ENCODE results near the gene MMADHC. TPM values are rescaled to one million over a fixed set of nuclear protein-coding genes. Genes with fewer than 3 reads are reported as not detected.
"Not testable (repeated sequence)": the region's sequence is repeated elsewhere in the genome, so short reads cannot be mapped to it uniquely, and the experiment has no call there.

The MMADHC gene
- total RNA-seq, 2 donors from 2014 or later = 83.9 to 100 TPM

DNA sequence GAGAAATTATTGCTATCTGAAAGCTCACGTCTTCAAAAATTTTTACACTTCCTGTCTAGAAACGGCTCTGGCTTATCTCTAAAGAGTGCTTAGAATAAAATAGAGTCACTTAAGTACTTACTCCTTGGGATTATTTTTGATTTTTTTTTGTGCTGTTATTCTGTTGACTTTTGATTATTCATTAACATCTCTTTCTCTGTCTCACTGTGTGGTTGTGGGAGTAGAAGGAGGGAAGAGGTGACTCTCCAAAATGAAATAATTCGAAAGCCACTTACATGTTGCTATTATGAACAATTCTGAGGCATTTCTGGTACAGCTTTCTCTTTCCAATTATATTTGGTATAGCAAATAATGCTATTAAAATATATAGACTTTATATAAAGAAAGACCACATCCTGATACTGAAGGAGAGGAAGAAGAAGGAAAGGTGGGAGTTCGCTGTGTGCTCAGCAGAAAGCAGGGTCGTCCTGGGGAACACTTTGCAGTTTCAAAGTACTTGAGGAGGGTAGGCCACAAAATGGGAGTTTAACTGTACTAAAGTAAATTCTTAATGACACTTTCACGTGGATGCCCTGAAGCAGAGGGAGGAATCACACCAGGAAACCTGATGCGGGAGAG is 9.6 kb upstream of the MMADHC start:
- intact Hi-C loops (cut with DNase I) = loop anchor here (2.0 to 10.0 kb wide), 4 partner anchors 888 to 1642 kb away; partner anchors contain the start of gene RND3 (in 1 of the 2)
- no peak for DNase-seq
- no peak for ATAC-seq

DNA sequence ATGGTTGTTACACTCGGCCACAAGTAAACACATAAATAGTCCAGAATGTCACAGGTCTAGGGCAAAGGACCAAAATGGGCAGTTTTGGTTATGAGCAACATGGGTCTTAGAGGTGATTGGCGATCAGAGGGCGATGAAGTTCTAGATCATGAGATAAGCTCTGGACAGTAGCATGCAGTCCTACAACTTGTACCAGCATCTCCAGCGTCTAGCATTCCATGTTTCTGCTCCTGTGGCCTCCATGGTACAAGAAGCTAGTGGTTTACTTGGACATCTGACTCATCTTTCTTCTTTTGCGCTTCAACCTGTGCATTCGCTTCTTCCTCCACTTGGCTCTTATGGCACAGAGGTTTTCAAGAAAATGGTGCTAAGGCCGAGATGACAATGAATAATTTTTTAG is 8.9 kb upstream of the MMADHC start:
- intact Hi-C loops (cut with DNase I) = loop anchor here (2.0 to 10.0 kb wide), 4 partner anchors 888 to 1642 kb away; partner anchors contain the start of gene RND3 (in 1 of the 2)
- no peak for ATAC-seq
- DNase-seq = no peak

DNA sequence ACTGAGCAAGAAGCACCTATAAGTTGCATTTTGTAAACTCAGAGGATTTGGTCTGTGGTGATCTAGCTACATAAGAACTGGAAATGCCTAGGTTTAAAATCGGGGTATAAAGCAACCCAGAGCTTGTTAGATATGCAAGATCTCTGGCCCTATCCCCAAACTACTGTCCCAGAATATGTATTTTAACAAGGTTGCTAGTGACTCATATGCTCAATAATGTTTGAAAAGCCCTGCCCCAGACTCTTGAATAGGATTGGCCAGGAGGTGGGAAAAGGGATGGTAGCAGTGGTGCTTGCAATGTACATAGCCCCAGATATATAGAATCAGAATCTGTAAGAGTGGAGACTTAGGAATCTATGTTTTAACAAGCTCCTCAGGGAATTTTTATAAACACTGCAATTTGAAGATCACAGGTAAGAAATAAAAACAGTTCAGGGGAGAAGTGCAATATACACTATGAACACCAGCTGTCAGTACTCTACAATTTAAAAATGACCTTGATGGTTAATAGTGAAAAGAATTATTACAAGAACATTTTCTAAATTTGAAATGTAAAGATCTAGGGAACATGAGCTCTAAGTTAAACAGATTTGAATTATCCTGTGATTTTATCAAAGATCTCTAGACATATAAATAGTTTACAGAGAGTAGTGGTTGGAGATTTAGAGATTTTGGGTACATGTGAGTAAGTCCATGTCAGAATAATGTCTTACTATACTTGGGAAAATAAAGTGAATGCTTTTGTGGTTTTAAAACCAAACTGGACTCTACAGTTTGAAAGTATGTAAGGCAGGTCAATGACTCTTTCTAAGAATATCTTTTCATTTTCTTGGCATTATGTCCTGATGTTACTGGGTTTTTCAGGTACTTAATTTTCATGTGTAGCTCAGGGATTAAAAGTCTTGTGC is 7.7 kb upstream of the MMADHC start:
- ATAC-seq (no peak), DNase-seq (no peak)
- intact Hi-C loops (cut with DNase I) = loop anchor here (5.0 to 10.0 kb wide), 3 partner anchors 889 to 1459 kb away; partner anchors contain the start of gene RND3 (in 1 of the 2)

DNA sequence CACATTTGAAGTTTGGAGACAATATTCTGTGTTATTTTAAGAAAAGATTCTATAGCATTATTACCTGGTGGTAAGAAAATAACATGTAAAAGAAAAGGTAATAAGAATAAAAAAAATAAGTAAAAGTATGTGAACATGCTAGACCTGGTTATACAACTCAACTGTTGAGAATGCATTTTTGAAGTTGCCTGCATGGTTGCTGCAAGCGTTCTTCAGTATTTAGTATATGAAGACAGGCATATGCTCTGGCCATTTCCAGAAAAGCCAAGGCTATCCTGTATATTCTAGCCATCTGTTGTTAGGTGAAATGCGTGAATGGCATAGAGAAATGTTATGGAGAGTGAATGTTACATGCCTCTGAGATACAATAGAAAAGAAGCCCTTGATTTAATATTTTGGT is 6.8 kb upstream of the MMADHC start:
- ATAC-seq (no peak), DNase-seq (no peak)
- intact Hi-C loops (cut with DNase I) = loop anchor here (5.0 to 10.0 kb wide), 3 partner anchors 890 to 1460 kb away; partner anchors contain the start of gene RND3 (in 2 of the 2)

DNA sequence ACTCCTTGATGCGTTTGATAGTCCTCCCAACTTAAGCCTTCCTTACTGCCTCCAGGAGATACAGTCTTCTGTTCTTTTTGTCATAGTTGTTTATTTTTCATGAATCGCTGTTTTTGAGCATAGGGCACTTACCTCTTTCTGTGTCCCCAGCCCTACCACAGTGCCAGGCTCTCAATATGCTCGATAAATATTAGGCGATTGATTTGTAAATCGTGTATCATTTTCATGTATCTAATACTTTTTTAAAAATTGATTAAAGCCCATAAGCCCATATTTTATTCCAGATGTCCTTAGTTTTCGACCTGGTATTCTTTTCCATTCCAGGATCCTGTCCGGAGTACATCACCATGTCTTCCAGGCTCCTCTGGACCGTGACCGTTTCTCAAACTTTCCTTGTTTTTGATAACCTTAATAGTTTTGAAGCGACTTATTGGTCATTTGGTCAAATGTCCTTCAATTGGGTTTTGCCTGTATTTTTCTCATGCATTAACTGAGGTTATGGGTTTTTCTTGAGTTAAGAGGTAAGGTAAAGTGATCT is 444 bp upstream of the MMADHC start:
- no peak for DNase-seq
- intact Hi-C loops (cut with DNase I) = no loop called here
- no peak for ATAC-seq

DNA sequence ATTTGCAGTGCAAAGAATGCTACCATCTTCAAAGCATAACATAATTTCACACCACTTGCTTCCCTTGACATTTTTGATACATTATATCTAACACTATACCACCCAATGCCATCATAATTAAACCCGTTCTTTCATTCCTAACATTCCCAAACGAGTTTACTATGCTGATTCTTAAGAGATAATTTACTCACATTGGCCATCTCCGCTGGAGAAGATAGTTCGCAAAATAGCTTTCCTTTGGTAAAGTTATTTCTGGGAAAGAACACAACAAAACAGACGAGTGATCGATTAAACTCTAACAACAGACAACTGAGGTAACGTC is 716 bp downstream of the MMADHC start:
- no peak for DNase-seq
- intact Hi-C loops (cut with DNase I) = no loop called here
- ATAC-seq = no peak

DNA sequence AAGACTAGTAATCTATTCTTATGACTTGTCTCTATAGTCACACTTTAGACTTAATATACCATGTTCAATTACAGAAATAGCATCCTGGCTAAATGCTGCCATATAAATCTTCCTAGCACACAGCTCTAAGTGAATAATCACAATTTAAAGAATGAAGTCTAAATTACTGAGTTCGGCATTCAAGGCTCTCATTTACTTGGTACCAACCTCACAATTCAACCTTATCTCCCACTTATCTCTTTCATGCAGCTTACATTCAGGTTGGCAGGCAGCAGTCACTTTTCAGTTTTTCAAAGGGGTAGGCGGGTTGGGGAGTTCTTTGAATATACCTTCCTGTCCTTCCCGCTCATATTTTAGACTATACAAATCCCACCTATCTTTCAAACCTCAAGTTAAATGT is 1.5 kb downstream of the MMADHC start:
- intact Hi-C loops (cut with DNase I) = no loop called here

DNA sequence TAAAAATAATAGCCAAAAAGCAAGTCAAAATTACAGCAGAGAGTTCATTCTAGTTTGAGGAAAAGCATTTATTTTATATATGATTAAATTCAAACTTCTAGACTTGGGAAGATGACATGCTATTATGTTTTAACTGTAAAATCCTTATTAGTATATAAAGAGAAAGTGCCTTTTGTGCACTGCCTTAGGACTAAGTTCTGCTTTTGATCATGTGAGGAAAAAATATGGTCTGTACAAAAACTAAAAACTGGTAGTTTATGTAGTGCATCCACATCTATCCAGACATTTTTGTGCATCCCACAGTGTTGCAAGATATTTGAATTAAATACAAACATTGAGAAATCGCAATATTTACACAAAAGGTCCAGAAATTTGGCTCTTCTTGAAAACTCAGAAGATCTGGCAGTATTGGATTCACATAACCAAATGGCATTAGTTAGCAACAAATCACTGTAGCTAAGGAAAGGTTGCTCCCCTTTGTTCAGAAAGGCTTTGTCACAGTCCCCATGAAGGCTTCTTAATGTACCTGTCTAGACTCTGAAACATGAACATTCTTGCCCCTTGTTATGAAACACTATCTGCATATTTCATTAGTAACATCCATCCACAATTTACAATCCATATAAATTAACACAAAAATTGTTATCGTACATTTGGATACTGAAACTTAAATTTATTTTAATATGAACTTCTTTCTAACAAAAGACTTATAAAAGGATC is 2.2 kb downstream of the MMADHC start:
- no peak for ATAC-seq
- intact Hi-C loops (cut with DNase I) = no loop called here
- no peak for DNase-seq

More for the DNA sequence above, 1.5 kb downstream of the MMADHC start:
- no peak for ATAC-seq
- DNase-seq = no peak

DNA sequence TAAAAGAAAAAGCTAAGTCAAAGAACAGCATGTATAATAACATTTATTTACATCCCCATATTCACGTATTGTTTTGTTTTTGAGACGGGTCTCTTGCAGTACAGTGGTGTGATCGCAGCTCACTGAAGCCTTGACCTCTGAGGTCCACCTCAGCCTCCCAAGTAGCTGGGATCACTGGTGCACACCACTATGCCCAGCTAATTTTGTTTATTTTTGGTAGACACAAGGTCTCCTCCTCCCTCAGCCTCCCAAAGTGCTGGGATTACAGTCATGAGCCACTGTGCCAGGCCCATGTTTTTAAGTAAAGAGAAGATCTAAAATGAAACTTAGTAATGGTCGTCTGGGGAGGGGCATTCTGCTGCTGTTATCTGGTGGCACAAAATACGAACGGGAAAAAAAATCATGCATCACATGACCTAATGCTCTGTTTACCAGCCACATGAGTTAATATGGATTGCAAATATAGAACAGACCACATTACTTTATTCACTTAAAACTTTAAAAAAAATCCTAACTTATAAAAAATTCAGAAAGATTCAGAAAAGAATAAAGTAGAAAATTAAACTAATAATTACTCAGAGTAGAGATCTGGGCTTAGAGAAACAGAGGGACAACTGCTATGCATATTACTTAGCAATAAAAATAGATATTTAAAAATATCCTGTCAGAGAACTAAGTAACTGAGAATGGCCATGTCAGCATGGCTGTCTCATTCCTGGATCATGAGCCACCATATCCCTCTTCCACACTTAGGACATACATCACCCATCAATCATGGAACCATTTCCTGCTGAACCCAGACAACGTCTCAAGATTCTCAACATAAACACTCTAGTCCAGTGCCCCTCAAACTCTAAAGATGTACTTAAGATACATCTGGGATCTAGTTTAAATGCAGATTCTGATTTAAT is 7.3 kb downstream of the MMADHC start:
- intact Hi-C loops (cut with DNase I) = no loop called here
- DNase-seq = no peak

DNA sequence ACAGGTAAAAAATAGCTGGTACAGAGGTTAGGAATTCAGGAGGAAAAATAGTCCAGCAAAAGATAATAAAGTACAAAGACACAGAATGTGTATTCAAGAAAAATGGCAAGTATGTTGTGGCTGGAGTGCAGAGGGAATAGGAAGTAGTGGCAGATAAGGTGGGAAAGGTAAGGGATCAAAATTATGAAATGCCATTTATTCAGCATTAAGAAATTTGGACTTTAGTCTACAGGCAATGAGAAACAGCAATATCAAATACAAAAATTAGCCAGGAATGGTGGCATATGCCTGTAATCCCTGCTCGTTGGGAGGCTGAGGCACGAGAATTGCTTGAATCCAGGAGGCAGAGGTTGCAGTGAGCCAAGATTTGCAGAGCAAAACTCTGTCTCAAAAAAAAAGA is 10.3 kb downstream of the MMADHC start:
- no peak for ATAC-seq
- DNase-seq = no peak
- intact Hi-C loops (cut with DNase I) = no loop called here

More for the DNA sequence above, 7.3 kb downstream of the MMADHC start:
- ATAC-seq = peak; percentile 38 to 65

DNA sequence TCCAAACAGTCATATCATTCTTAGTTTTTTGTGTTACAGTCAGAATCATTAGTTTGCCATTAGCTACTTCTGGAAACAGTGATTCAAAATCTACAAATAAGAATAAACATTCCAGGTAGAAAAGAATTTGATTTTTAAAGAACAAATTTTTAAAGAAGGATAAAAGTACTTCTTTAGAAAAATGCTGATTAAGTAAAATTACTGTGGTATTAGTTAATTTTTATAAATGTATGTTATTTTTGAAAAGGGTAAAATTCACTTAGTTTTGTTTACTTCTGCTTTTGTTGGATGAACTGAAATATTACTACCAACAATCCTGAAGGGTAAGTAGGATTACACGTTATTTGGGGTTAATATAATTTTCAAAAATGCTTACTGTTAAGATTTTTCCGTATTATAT is 11.8 kb downstream of the MMADHC start:
- ATAC-seq = no peak
- intact Hi-C loops (cut with DNase I) = no loop called here
- no peak for DNase-seq

DNA sequence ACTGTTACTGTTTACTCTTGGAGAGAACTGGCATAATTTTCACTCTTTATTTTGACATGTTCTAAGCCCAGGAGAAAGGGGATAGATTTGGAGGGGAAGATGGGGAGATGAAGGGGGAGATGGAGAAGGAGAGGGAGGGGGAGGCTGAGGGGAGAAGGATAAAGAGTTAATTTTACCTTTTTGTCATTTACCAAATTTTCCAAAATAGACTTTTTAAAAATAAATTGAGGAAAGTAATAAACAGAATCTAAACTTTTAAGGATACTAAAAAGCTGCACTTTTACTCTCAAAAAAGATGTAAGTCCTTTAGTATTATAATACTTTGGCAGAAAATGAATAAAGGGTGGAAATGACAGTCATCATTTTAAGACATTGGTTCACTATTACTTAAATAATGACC is 12.3 kb downstream of the MMADHC start:
- no peak for DNase-seq
- ATAC-seq = no peak
- intact Hi-C loops (cut with DNase I) = no loop called here

DNA sequence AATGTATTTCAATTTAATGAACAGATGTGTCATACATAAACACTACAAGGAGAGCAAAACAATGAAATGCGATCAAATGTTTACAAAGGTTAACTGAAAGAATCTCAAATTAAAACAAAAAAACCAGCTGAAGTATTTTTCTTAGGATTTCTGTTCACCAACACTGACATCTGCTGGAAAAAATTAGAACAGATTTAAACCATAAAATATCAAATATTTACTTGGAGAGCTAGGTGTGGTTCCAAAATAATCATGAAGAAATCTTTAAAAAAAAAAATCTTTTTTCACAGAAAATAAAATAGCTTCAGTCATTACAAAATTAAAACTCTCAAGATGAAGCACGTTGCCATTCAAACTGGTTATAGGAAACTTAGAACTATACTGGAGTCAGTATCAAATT is 13.8 kb downstream of the MMADHC start:
- no peak for DNase-seq
- ATAC-seq = no peak
- intact Hi-C loops (cut with DNase I) = no loop called here

DNA sequence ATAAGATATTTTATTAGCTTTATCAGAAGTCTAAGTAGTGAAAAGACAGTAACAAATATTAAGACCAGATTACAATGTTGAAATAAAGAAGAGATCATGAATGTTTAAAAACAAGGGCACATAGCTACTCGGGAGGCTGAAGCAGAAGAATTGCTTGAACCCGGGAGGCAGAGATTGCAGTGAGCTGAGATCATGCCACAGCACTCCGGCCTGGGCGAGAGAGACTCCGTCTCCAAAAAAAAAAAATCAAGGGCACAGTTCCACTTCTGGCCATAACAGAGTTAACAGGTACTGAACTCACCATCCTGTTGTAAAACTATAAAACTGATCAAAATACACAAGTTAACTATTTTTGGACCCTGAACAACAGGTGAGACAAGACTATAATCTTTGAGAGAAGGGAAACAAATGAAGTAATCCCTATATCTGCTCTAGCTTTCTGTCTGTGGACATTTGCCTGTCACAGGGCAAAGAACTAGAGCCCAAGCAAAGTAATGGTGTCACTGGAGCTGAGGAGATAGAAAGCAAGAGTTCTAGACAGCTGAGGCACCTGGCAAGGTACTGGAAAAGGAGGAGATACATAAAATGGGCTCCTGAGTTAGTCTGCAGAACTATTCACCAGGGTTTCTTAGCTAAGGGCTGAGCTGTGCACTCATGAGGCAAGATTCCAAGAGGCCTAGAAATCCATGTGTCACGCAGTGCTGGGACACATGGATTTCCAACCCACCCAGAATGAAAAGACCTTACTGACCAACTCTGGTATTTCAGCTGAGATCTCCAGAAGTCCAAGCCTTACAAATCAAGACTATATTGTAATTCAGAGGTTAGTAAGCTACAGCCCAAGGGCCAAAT is 15.2 kb downstream of the MMADHC start:
- ATAC-seq (peak in 1 of 2 donors; percentile 66), DNase-seq (no peak)
- intact Hi-C loops (cut with DNase I) = no loop called here

DNA sequence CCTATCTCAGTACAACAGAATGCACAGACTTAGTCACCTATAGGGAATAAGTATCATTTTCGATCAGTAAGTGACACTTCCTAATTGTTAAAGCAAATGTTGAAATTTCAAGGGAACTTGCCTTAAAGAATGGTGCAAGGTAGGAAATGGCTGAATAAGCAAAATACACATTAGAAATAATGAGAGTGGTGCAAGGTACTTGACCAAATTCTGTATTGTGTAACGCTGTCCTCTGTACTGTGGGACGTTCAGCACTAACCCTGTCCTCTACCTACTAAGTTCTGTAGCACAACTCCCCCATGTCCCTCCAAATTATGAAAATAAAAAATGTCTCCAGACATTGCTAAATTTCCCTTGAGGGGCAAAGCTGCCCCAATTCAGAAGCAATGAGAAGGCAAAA is 19.4 kb downstream of the MMADHC start:
- intact Hi-C loops (cut with DNase I) = no loop called here
- DNase-seq (no peak), ATAC-seq (no peak)

DNA sequence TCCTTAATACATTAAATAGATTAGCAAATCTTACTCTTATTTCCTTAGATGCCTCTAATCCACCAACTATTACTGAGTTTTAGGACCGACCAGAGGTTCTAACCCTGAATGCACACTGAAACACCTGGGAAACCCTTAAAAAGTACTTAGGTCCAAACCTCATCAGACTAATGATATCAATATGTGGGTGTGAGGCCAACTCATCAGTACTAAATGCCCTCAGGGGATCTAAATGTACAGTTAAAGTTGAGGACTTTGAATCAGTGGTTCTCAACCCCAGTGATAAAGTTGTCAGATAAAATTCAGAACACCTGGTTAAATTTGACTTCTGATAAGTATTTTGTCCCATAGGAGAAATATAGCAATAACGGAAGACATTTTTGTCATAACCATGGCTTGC is 20.9 kb downstream of the MMADHC start:
- ATAC-seq = no peak
- DNase-seq = no peak
- intact Hi-C loops (cut with DNase I) = no loop called here

DNA sequence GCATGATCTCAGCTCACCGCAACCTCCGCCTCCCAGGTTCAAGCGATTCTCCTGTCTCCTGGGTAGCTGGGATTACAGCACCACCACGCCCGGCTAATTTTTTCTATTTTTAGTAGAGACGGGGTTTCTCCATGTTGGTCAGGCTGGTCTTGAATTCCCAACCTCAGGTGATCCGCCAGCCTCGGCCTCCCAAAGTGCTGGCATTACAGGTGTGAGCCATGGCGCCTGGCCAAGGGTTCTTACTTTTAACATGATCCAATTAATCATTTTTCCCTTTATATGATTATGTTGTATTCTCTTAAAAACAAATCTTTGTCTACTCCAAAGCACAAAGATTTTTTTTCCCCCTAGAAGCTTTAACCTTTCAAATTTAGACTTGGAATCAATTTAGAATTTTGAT is 21.9 kb downstream of the MMADHC start:
- intact Hi-C loops (cut with DNase I); ATAC-seq: not testable (repeated sequence)
- peak; percentile 22 for DNase-seq

DNA sequence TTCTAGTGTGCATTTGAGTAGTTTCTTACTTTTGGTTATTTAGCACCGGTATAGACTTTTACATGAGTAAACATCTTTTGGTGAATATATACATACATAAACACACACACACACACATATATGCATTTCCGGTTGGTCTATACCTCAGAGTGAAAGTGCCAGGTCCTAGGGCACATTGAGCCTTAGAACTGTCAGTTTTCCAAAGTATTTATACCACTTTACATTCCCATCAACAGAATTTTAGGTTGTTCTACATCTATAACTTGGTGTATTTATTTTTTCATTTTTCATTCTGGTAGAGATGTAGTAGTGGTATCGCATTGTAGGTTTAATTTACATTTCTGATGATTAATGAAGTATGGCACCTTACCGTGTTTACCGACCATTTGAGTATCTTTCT is 22.6 kb downstream of the MMADHC start:
- no peak for DNase-seq
- no peak for ATAC-seq
- intact Hi-C loops (cut with DNase I) = loop anchor here in 1 of 2 donors (5.0 kb wide), 1 partner anchor 548 kb away; no protein-coding TSS in a partner anchor
